SK-N-SH (cell line): ENCODE data around the gene RANBP10. TPM values are rescaled to one million over a fixed set of nuclear protein-coding genes. Genes with fewer than 3 reads are reported as not detected.

Source experiments
- CTCF ChIA-PET: fragments of 300-600, 350-600 bp; formaldehyde crosslinking; extraction: SDS; loops from one replicate; lab custom pipeline; 2021; lab: Yijun Ruan, JAX
- POLR2A ChIA-PET: fragments of 350-600 bp; sonication (Branson Sonifier 250); formaldehyde crosslinking; extraction: SDS; loops from one replicate; lab custom pipeline; 2020; ENCODE audit warnings: antibody characterized with exemption, inconsistent platforms; lab: Yijun Ruan, JAX
- DNase-seq: peaks from one replicate; pipeline ENCODE4 v3.0.0; 2012
- H2AFZ ChIP-seq: fragments of 200-600 bp; sonication (generic); 2 replicates; pipeline ENCODE4 v1.8.1; 2016; ENCODE audit warnings: antibody characterized with exemption, mild to moderate bottlenecking, low read depth
- H3F3A ChIP-seq: fragments of 200-600 bp; sonication (generic); replicated peaks from 2 replicates; pipeline ENCODE3; 2016; ENCODE audit warnings: antibody characterized with exemption, mild to moderate bottlenecking; ENCODE audit not compliant: insufficient read depth
- H3K27ac ChIP-seq, 2 experiments: fragments of 200-500 bp in 1 of 2; fragments of 200-600 bp in 1 of 2; sonication (Bioruptor generic) in 1 of 2; sonication (generic), shearing (Covaris generic) in 1 of 2; 2 replicates each; pipeline versions ENCODE4 v1.5.1 to v1.6.1; 2014 to 2016; ENCODE audit warnings: low read depth in 2 of 2, inconsistent platforms in 1 of 2, low read length in 1 of 2, mild to moderate bottlenecking in 1 of 2, mixed read lengths in 1 of 2
- H3K27me3 ChIP-seq: fragments of 200-600 bp; sonication (generic), shearing (Covaris generic); 2 replicates; pipeline ENCODE4 v1.6.1; 2016; ENCODE audit warnings: mixed run types; ENCODE audit not compliant: insufficient read depth
- H3K36me3 ChIP-seq, 2 experiments: fragments of 200-500 bp in 1 of 2; fragments of 200-600 bp in 1 of 2; sonication (Bioruptor generic) in 1 of 2; sonication (generic) in 1 of 2; replicated peaks in 1 of 2; 2 replicates each; pipeline versions ENCODE3 to v1.5.1; 2014 to 2016; ENCODE audit warnings: low read length in 1 of 2, mild to moderate bottlenecking in 1 of 2; ENCODE audit not compliant: insufficient read depth in 2 of 2, control insufficient read depth in 1 of 2
- H3K4me1 ChIP-seq, 2 experiments: fragments of 200-500 bp in 1 of 2; fragments of 200-600 bp in 1 of 2; sonication (Bioruptor generic) in 1 of 2; sonication (generic), shearing (Covaris generic) in 1 of 2; 2 replicates each; pipeline versions ENCODE4 v1.5.1 to v1.6.1; 2014 to 2016; ENCODE audit warnings: low read depth in 1 of 2, low read length in 1 of 2, mixed run types in 1 of 2; ENCODE audit not compliant: insufficient read depth in 2 of 2, control insufficient read depth in 1 of 2
- H3K4me2 ChIP-seq: fragments of 200-600 bp; sonication (generic), shearing (Covaris generic); 2 replicates; pipeline ENCODE4 v1.6.1; 2017; ENCODE audit warnings: mixed run types
- H3K4me3 ChIP-seq, 2 experiments: fragments of 200-500 bp in 1 of 2; fragments of 200-600 bp in 1 of 2; sonication (Bioruptor generic) in 1 of 2; sonication (generic), shearing (Covaris generic) in 1 of 2; 2 replicates each; pipeline versions ENCODE4 v1.5.1 to v1.8.1; 2014 to 2016; ENCODE audit warnings: low read depth in 2 of 2, inconsistent platforms in 1 of 2, low read length in 1 of 2, mild to moderate bottlenecking in 1 of 2, mixed read lengths in 1 of 2, moderate library complexity in 1 of 2
- H3K79me2 ChIP-seq: fragments of 200-600 bp; sonication (generic); 2 replicates; pipeline ENCODE4 v1.8.1; 2017; ENCODE audit warnings: mild to moderate bottlenecking; ENCODE audit not compliant: insufficient read depth
- H3K9ac ChIP-seq: fragments of 200-600 bp; sonication (generic); 2 replicates; pipeline ENCODE4 v1.6.1; 2017; ENCODE audit warnings: mixed run types
- H3K9me2 ChIP-seq: fragments of 200-600 bp; sonication (generic); 2 replicates; pipeline ENCODE4 v1.6.1; 2017; ENCODE audit warnings: mixed run types
- H3K9me3 ChIP-seq: fragments of 200-600 bp; sonication (generic); 2 replicates; pipeline ENCODE4 v1.6.1; 2017; ENCODE audit warnings: mixed run types, mild to moderate bottlenecking, moderate library complexity
- H4K20me1 ChIP-seq: fragments of 200-600 bp; sonication (generic); 2 replicates; pipeline ENCODE4 v1.6.1; 2017; ENCODE audit warnings: mild to moderate bottlenecking, mixed run types; ENCODE audit not compliant: insufficient read depth
- ELF1 ChIP-seq: IDR thresholded peaks from 2 replicates; pipeline ENCODE4 v1.4.0; 2012
- FOSL2 ChIP-seq: IDR thresholded peaks from 2 replicates; pipeline ENCODE4 v1.4.0; 2012; ENCODE audit warnings: low read depth, mild to moderate bottlenecking, moderate library complexity, borderline replicate concordance
- FOXJ3 ChIP-seq: sonication (generic); formaldehyde crosslinking; IDR thresholded peaks from 2 replicates; pipeline ENCODE4 v1.5.1; 2020; ENCODE audit warnings: mild to moderate bottlenecking, missing genetic modification reagents
- POLR2AphosphoS5 ChIP-seq: IDR thresholded peaks from 2 replicates; pipeline ENCODE4 v1.6.1; 2012; ENCODE audit warnings: low read depth, low read length
- RCOR1 ChIP-seq: fragments of 150-350 bp; IDR thresholded peaks from 2 replicates; pipeline ENCODE4 v1.6.1; 2017; ENCODE audit warnings: antibody characterized with exemption, low read length
- RFX5 ChIP-seq: IDR thresholded peaks from 2 replicates; pipeline ENCODE4 v1.6.1; 2012; ENCODE audit warnings: mild to moderate bottlenecking, improper control_type of control experiment, low read length
- TEAD4 ChIP-seq: IDR thresholded peaks from 2 replicates; pipeline ENCODE4 v1.4.0; 2012; ENCODE audit warnings: mild to moderate bottlenecking, borderline replicate concordance; ENCODE audit not compliant: insufficient read depth
- YY1 ChIP-seq: IDR thresholded peaks from 2 replicates; pipeline ENCODE4 v1.4.0; 2012; ENCODE audit warnings: low read depth, mild to moderate bottlenecking
- WGBS: methylation state at CpG from one replicate; pipeline ENCODE4 v1.1.6; 2017; ENCODE audit warnings: low lambda C conversion rate; 5-methylcytosine and 5-hydroxymethylcytosine counted together
- polyA plus RNA-seq, 3 experiments: library from polyadenylated mRNA; depleted of rRNA; stranded (reverse); fragments of >200 nt; gene quantifications; 2 replicates each; pipeline ENCODE4 v1.2.3, GENCODE V29; 2012
- TF ChIP-seq, protein P1 (sequence below): IDR thresholded peaks from 2 replicates; pipeline ENCODE4 v1.4.0; 2012; ENCODE audit warnings: low read depth
- TF ChIP-seq, protein P2 (sequence below): IDR thresholded peaks from 2 replicates; pipeline ENCODE4 v1.4.0; 2012; ENCODE audit warnings: low read depth, borderline replicate concordance
- TF ChIP-seq, protein P3 (sequence below): IDR thresholded peaks from 2 replicates; pipeline ENCODE4 v1.6.1; 2012; ENCODE audit warnings: mild to moderate bottlenecking, low read depth, low read length, moderate library complexity

RANBP10 gene
- polyA plus RNA-seq, 1 of the 3 experiments (the other 2 are of a cell fraction): 12.1 TPM

DNA sequence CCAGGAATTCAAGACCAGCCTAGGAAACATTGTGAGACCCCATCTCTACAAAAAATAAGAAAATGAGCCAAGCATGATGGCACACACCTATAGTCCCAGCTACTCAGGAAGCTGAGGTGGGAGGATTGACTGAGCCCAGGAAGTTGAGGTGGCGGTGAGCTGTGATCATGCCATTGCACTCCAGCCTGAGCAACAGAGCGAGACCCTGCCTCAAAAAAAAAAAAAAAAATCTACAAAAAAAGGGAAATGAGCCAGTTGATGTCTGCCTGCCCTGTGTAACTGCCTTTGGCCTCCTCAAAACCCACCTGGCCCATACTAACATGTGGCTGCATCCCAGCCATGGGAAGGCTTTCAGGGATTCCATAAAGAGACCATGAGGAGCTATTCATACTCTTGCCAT is 4.5 kb downstream of the RANBP10 start:
- H3K4me1 ChIP-seq: peaks cover 6 to 8% of the 10 kb centered on the region in 2 experiments; a peak in 1 of 4 replicates
- H3K9me3 ChIP-seq: no peaks in the 10 kb centered on the region
- TF ChIP-seq, protein P1, sequence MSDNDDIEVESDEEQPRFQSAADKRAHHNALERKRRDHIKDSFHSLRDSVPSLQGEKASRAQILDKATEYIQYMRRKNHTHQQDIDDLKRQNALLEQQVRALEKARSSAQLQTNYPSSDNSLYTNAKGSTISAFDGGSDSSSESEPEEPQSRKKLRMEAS: no peak
- TF ChIP-seq FOSL2 (no peak), YY1 (no peak), POLR2AphosphoS5 (no peak), RCOR1 (no peak), RFX5 (no peak)
- TF ChIP-seq, protein P2, sequence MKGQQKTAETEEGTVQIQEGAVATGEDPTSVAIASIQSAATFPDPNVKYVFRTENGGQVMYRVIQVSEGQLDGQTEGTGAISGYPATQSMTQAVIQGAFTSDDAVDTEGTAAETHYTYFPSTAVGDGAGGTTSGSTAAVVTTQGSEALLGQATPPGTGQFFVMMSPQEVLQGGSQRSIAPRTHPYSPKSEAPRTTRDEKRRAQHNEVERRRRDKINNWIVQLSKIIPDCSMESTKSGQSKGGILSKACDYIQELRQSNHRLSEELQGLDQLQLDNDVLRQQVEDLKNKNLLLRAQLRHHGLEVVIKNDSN: no peak
- H3K27me3 ChIP-seq: no peaks in the 10 kb centered on the region
- no peak for DNase-seq
- no peak overlapping the region for H3K4me3 ChIP-seq
- no peak overlapping the region for H2AFZ ChIP-seq
- H3K4me2 ChIP-seq: no peak overlapping the region
- peaks cover 74% of the 10 kb centered on the region for H3K79me2 ChIP-seq
- POLR2A ChIA-PET: no interaction called here
- no peak overlapping the region for H3K27ac ChIP-seq
- 97% methylated on average over 2 of the region's 2 CpGs for WGBS
- no peaks in the 10 kb centered on the region for H3F3A ChIP-seq
- CTCF ChIA-PET: interaction anchor here (1.0 to 6.3 kb wide), 3 partner anchors 14 to 280 kb away, joined by 3 to 42 read pairs (median 4); no protein-coding TSS in a partner anchor
- H3K9ac ChIP-seq: no peak overlapping the region
- peaks cover 8% of the 10 kb centered on the region in 2 experiments for H3K36me3 ChIP-seq
- H4K20me1 ChIP-seq: no peaks in the 10 kb centered on the region; the same call in 1 of the 2 replicates
- no peaks in the 10 kb centered on the region for H3K9me2 ChIP-seq

DNA sequence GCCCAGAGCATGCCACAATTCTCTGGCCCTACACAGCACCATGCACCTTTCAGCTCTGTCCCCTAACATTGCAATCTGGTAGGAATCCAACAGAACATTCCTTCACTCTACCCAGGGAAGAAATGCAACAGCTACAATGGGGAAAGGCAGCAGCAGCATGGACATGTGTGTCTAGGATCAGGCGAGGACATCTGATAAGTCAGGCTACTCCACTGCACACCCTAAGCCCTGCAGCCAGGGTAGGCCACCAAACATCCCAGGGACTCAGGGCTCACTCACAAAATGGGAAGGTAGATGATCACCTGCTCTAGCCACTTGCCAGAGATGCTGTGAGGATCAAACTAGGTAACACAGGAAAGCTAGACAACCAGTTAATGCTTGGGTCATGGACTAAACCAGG is 5.1 kb downstream of the RANBP10 start:
- H3K36me3 ChIP-seq: peaks cover 8% of the 10 kb centered on the region in 2 experiments
- no peaks in the 10 kb centered on the region for H3K27me3 ChIP-seq
- no peak overlapping the region for H3K4me2 ChIP-seq
- DNase-seq: no peak
- peaks cover 80% of the 10 kb centered on the region for H3K79me2 ChIP-seq
- no peak overlapping the region for H3K9ac ChIP-seq
- no peak overlapping the region for H3K4me3 ChIP-seq
- TF ChIP-seq ELF1: no peak
- TF ChIP-seq, protein P3, sequence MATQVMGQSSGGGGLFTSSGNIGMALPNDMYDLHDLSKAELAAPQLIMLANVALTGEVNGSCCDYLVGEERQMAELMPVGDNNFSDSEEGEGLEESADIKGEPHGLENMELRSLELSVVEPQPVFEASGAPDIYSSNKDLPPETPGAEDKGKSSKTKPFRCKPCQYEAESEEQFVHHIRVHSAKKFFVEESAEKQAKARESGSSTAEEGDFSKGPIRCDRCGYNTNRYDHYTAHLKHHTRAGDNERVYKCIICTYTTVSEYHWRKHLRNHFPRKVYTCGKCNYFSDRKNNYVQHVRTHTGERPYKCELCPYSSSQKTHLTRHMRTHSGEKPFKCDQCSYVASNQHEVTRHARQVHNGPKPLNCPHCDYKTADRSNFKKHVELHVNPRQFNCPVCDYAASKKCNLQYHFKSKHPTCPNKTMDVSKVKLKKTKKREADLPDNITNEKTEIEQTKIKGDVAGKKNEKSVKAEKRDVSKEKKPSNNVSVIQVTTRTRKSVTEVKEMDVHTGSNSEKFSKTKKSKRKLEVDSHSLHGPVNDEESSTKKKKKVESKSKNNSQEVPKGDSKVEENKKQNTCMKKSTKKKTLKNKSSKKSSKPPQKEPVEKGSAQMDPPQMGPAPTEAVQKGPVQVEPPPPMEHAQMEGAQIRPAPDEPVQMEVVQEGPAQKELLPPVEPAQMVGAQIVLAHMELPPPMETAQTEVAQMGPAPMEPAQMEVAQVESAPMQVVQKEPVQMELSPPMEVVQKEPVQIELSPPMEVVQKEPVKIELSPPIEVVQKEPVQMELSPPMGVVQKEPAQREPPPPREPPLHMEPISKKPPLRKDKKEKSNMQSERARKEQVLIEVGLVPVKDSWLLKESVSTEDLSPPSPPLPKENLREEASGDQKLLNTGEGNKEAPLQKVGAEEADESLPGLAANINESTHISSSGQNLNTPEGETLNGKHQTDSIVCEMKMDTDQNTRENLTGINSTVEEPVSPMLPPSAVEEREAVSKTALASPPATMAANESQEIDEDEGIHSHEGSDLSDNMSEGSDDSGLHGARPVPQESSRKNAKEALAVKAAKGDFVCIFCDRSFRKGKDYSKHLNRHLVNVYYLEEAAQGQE: no peak
- TF ChIP-seq TEAD4: no peak
- TF ChIP-seq FOXJ3 (CRISPR knock-in tag): no peak
- TF ChIP-seq, protein P2: no peak
- ChIA-PET CTCF (interaction anchor here (0.9 to 6.3 kb wide), 5 partner anchors 12 to 280 kb away, joined by 3 to 42 read pairs (median 3); partner anchors contain the start of genes CARMIL2 and NRN1L), POLR2A (no interaction called here)
- no peak overlapping the region for H2AFZ ChIP-seq
- H3K27ac ChIP-seq: no peak overlapping the region
- WGBS: 100% methylated on average over 1 of the region's 1 CpG
- peaks cover 6 to 11% of the 10 kb centered on the region in 2 experiments; a peak in 1 of 4 replicates for H3K4me1 ChIP-seq
- no peaks in the 10 kb centered on the region; the same call in 1 of the 2 replicates for H4K20me1 ChIP-seq
- H3K9me2 ChIP-seq: no peaks in the 10 kb centered on the region
- no peaks in the 10 kb centered on the region for H3F3A ChIP-seq
- no peaks in the 10 kb centered on the region for H3K9me3 ChIP-seq
